GM21737 (cell line): Measurements from ENCODE around the gene DAB2IP.

Source experiments
- ATAC-seq: cut with Tn5 transposase; IDR thresholded peaks from one replicate; pipeline ENCODE4 v1.9.1; 2021; ENCODE audit warnings: mild to moderate bottlenecking, moderate library complexity; ENCODE audit not compliant: unreplicated experiment

The DAB2IP gene

GRCh38 chr9:121827251-121827967 is 176.0 kb downstream of the DAB2IP start:
- ATAC-seq = no peak

- no peak for ATAC-seq
Measured at GRCh38 chr9:121830441-121831140, 179.2 kb downstream of the DAB2IP start.

GRCh38 chr9:121831869-121832268 is 180.4 kb downstream of the DAB2IP start:
- no peak for ATAC-seq

GRCh38 chr9:121833061-121833460 is 181.6 kb downstream of the DAB2IP start:
- no peak for ATAC-seq
